Measurements from ENCODE around the gene MYH14. TPM values are rescaled to one million over a fixed set of nuclear protein-coding genes. Genes with fewer than 3 reads are reported as not detected.

MYH14 gene
- total and polyA plus RNA-seq, 9 of the 15 experiments (the other 6 are each of a cell fraction or from before 2014, with no cell fraction given) = 0.04 to 0.86 (median 0.19) TPM; not detected in 2

- Histone ChIP-seq H3K4me1 (replicated peaks in 1 of 2; ENCODE audit: control insufficient read depth in 2 of 2, insufficient read depth in 2 of 2, low read length in 2 of 2) (peaks cover 0 to 46% of the 10 kb centered on the region in 2 experiments), H3K9ac (ENCODE audit: insufficient read depth in 1 of 2, low read depth in 2 of 2, low read length in 2 of 2) (peak overlapping the region in 1 of 2 experiments; percentile 74; a peak in 2 of 4 replicates), H3K79me2 (ENCODE audit: control insufficient read depth, insufficient read depth, low read length) (no peaks in the 10 kb centered on the region), H3K36me3 (ENCODE audit: control insufficient read depth, insufficient read depth, low read length) (no peaks in the 10 kb centered on the region), H3K27ac (ENCODE audit: extremely low read depth, low read depth, low read length) (no peak overlapping the region), H3K4me3 (peak overlapping the region; percentile 33; the same call in 1 of the 2 replicates), H2AFZ (ENCODE audit: low read depth, low read length) (no peak overlapping the region), H3K27me3 (ENCODE audit: control insufficient read depth in 2 of 2, insufficient read depth in 2 of 2, low read length in 2 of 2) (peaks cover 19 to 29% of the 10 kb centered on the region in 2 experiments; a peak in 4 of 5 replicates), H3K9me3 (replicated peaks; ENCODE audit: control insufficient read depth, insufficient read depth, low read depth, low read length) (no peaks in the 10 kb centered on the region), H3K4me2 (ENCODE audit: insufficient read depth, low read length) (peak overlapping the region; percentile 72; the same call in 1 of the 2 replicates), H3K9me1 (ENCODE audit: control insufficient read depth, insufficient read depth, low read length) (no peaks in the 10 kb centered on the region), H4K20me1 (replicated peaks; ENCODE audit: control insufficient read depth, insufficient read depth, low read length) (peaks cover 3% of the 10 kb centered on the region; the same call in 1 of the 2 replicates)
- ChIA-PET POLR2A (interaction anchor here (1.9 kb wide), 1 partner anchor 9 kb away, joined by 6 read pairs; no protein-coding TSS in a partner anchor), CTCF (ENCODE audit: low intra/inter-chr PET ratio) (no interaction called here)
- peak; percentile 19 for FAIRE-seq
- BruUV-seq (replicated peaks) = TSS peak; percentile 51
- no peak for DNase-seq (ENCODE audit: extremely low read depth in 1 of 4, low spot score in 3 of 4)
- TF ChIP-seq SAFB (IDR thresholded peaks at IDR 0.05; ENCODE audit: borderline replicate concordance, low read depth, low read length) (peak; percentile 59; the same call in 1 of the 2 replicates), FIP1L1 (IDR thresholded peaks at IDR 0.05; ENCODE audit: low read depth, low read length, poor library complexity, severe bottlenecking) (no peak), KDM5B (IDR thresholded peaks at IDR 0.05; ENCODE audit: insufficient replicate concordance, low read depth, low read length) (peak; percentile 7), POLR2A (conservative IDR thresholded peaks at IDR 0.05) (0 out of 2 replicates have a peak, but pooled peaks have one; percentile 10)
- 9% methylated on average over 23 of the region's 27 CpGs for WGBS (ENCODE audit: insufficient coverage, low coverage, missing lambda C conversion rate)
- intact Hi-C loops (cut with micrococcal nuclease) = no loop called here
- ATAC-seq = no peak
- in situ Hi-C loops (cut with MboI) = no loop called here
Observed at GRCh38 chr19:50312967-50313811, 109.8 kb downstream of the MYH14 start.

Measured in K562 (cell line).